Amniotic stem cell (primary cell): ENCODE data around the gene SNAPC4.

ENCODE experiments used
- DNase-seq: peaks from one replicate; lab custom pipeline; 2025; lab: John Stamatoyannopoulos, UW

The SNAPC4 gene

DNA sequence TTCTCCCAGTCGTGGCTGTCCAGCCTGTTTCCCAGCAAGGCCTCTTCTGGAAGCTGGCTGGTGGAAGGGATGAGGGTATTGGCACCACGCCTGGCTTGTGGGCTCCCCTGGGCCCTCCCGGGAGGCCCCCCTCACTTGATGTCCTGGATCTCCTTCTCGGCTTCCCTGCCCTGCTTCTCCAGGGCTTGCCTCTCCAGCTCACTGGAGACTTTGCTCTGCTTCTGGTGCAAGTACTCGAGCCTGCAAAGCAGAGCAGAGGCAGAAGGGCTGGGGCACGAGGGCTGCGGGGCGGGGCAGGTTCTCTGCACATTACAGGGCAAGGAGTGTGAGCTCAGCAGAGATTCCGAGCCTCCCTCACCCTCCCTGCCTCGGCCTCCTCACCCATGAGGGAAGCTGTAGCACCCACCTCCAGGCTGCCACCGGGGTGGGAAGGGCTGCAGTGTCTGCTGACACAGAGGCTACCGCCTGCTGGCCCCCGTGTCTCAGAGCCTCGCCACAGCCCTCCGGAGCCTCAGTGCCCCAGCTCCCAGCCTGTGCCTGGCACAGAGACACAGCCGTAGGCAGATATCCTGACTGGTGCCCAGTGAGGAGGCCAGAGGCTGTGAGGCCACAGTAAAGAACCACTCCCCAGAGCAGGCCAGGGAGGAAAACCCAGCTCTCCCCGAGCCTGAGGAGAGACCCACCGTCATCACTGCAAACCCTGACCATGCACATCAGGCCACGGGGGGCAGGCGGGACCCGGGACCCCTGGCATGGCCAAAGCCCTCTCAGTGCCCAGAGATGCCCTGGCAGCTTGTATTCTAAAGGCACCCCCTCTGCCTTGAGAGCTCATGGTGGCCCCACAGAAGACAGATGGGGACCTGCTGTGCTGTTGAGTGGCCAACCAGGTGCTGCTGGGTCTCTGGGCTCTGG lies 7.2 kb downstream of the SNAPC4 start:
- no peak for DNase-seq

DNA sequence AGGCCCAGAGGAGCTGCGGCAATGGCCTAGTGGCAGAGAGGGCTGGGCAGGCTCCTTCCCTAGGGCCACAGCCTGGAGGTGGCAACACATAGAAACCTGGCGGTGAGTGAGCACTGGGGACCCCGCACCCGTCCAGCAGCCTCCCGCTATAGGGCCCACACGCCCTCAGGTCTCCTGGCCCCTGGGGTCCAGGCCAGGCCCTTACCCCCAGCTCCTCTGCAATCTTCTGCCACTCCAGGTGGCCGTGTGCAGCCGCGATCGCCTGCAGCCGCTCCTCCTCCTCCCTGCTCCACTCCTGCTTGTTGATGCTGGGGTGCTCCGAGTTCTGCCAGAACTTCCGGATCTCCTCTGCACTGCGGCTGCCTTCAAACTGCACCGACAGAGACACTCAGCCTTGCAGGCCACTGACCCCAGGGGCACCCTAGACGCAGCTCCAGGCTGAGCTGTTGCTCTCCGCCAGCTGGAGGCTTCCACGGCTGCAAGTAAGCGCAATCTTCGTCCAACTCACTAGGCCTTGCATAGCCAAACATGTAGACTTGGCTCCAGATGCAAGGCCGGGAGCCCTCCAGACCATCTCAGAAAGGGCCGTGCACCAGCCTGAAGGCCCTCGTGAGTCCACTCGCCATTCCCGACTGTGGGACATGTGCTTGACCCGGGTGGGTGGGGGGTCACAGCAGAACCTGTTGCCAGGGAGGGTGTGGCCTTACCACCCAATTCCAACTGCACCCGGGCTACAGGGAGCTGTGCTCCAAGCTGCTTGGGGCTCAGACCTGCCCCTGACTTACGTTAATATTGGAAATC lies 8.0 kb downstream of the SNAPC4 start:
- no peak for DNase-seq

DNA sequence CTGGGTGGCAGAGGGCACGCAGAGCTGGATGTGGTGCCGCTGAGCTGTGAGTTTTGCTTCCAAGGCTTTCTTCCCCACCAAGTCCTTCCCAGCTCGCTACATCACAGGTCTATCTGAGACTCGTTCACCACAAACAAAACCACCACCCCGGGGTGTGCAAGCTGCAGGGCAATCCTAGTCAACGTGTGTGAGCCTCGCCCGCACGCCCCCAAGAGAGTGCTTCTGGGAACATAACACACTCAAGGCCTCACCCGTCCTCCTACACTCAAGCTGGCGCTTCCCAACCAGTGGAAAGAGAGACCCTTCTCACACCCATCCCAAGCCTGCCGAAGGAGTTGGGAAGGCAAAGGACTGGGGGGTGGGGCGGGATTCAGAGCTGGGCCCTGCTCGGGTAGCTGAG lies 10.6 kb downstream of the SNAPC4 start:
- DNase-seq, result no peak

DNA sequence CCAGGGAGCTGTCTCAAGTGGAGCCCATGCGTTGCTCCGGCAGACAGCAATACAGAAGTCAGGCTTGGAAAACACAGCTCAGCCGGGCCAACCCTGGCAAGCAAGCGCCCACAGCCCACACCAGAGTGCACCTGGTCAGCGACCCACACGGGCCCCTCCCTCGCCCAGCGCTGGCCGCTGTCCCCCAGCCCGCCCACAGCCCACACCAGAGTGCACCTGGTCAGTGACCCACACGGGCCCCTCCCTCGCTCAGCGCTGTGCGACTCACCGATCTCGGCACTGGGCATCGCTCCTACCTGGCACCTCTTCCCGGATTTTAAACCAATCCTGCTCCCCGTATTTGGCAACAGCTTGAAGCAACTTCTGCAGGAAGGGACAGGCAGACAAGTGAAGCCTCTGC lies 12.8 kb downstream of the SNAPC4 start:
- no peak for DNase-seq

DNA sequence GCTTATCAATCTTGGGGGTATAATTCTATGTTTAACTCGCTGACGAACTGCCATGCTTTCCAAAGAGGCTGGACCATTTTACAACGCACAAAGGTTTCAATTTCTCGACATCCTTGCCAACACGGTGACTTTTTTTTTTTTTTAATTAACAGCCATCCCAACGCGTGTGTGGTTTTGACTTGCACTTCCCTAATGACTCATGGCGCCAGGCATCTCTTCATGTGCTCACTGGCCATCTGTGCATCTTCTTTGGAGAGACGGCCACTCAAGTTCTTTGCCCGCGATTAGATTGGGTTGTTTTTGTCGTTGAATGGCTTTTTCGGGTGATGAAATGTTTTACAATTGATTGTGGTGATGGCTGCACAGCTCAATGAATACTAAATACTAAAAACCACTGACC lies 14.0 kb downstream of the SNAPC4 start:
- DNase-seq, result no peak

DNA sequence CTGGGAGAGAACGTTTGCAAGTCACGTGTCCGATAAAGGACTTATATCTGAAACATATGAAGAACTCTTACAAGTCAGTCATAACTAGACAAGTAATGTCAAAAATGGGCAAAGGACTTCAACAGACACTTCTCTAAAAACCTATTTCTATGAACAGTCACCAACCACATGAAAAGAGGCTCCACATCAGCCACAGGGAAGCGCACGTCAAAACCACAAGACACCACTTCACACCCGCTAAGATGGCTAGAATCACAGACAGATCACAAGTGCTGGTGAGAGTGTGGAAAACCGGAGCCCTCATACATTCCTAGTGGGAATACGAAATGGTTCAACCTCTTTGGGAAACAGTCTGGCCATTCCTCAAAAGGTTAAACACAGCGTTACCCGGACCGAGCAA lies 15.0 kb downstream of the SNAPC4 start:
- DNase-seq, result no peak

DNA sequence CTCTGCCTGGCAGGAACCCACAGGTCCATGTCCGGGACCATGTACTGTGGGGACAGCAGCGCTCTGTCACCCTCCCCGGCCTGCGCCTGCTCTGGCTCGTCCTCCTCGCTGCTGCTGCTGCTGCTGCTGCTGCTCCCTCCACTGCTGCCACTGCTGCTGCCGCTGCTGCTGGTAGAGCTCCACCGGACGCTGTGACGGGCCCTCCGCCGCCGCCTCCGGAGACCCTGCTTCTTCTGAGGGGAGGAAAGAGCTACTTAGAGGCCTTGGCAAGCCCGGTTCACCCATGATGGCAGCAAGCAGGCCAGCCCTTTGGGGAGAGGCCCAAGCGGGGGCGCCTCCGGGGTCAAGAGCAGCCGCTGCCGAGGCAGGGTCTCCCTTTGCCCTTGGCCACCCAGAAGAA lies 16.5 kb downstream of the SNAPC4 start:
- no peak for DNase-seq

DNA sequence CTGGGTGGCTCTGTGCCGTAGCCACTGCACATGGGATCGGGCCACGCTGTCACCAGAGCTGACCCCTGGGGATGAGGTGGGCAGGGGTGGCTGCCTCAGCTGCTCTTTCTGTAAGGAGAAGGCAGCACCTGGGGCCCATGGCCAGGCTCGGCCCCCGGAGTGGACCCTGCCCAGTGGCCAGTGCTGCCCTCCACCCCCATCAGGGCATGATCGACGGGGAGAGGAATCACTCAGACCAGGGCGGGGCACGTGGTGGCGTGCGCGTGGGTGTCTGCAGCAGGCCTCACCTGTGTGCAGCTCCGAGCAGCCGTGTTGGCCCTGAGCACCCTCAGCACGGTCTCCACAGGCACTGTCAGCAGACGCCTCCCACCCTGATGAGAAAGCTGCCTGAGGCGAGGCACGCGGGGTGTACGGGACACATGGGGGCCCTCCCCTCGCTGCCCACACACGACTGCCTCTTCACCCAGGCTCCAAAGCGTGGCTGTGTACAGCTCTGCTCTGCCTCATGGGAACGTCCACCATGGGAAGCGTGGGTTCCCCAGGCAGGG lies 17.9 kb downstream of the SNAPC4 start:
- no peak for DNase-seq

DNA sequence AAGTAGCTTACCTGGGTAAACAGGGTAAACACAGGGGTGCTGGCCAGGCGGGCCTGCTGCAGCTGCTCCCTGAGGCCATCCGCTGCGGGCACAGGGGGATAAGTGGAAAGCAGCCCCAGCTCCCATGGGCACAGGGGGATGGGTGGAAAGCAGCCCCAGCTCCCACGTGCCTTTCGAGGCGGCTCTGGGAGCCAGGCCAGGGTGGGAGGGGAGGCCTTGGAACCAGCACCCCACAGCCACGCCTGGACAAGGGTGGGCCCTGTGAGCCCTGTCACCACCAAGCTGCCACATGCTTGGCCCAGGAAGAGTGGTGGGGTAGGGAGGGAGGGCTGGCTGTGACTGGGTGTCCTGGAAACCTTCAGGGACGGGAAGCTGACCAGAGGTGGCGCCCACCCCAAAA lies 18.7 kb downstream of the SNAPC4 start:
- DNase-seq, result no peak

DNA sequence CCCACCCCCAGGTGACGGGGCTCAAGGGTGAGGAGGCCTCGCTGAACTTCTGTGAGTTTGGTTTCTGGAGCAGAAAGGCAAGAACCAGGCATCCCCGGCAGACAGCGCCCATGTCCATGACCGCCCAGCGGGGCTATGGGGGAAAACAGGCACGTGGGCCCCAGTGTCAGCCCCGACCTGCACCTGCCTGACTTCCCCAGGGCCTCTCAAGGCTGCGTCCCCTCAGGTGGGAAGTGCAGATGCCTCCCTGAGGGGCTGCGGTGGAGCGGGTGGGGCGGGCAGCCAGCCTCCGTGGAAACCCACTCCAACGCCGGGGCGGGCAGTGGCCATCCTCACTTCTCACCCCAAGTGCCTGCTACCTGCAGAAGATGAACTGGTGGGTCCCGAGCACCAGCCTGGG lies 19.6 kb downstream of the SNAPC4 start:
- no peak for DNase-seq

DNA sequence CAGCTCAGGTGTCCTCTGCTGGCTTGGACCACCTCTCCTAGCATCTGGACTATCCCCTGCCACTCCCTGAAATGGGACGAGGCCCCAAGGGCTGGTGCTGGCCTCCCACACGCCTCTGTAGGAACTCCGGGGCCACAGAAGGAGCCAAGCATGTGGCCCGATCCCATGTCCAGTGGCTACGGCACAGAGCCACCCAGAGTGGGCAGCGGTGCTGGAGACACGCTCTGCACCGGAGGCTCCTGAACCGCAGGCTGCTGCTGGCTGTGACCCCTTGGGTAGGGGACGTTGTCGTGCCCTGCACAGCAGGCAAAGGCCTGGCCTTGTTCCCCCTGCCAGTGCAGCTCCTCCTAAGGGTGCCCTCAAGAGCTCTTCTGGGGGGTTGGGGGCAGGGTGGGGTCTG lies 20.1 kb downstream of the SNAPC4 start:
- DNase-seq, result no peak

DNA sequence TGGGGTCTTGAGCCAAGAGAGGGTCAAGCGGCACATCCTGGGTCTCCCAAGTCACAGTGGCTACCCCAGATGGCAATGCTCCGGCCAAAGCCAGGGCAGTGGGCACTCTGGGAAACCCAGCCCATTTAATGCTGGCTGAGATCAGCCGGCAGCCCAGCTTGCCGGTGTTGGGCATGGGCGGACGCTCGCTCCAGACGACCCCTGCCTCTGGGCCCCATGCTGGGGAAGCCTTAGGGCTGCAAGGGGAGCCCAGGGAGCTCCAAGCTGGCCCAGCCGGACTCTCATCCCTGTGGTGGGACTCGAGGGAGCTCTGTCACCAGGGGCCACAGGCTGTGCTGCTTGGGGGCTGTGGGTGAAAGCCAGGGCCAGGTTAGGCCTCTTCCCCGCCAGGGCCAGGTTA lies 20.6 kb downstream of the SNAPC4 start:
- DNase-seq, result no peak

DNA sequence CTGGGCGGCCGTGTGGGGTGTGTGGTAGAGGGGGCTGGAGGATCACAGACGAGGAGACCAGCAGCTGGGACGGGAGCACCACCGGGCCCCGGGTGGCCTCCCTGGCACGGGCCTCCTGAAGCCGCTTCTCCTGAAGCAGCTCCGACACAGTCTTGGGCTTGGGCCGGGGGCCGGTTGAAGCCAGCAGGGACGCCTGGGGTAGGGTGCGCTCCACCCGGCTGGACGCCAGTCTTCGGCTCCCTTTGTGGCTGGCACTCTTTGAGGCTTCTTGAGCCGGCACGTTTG lies 21.0 kb downstream of the SNAPC4 start:
- no peak for DNase-seq

DNA sequence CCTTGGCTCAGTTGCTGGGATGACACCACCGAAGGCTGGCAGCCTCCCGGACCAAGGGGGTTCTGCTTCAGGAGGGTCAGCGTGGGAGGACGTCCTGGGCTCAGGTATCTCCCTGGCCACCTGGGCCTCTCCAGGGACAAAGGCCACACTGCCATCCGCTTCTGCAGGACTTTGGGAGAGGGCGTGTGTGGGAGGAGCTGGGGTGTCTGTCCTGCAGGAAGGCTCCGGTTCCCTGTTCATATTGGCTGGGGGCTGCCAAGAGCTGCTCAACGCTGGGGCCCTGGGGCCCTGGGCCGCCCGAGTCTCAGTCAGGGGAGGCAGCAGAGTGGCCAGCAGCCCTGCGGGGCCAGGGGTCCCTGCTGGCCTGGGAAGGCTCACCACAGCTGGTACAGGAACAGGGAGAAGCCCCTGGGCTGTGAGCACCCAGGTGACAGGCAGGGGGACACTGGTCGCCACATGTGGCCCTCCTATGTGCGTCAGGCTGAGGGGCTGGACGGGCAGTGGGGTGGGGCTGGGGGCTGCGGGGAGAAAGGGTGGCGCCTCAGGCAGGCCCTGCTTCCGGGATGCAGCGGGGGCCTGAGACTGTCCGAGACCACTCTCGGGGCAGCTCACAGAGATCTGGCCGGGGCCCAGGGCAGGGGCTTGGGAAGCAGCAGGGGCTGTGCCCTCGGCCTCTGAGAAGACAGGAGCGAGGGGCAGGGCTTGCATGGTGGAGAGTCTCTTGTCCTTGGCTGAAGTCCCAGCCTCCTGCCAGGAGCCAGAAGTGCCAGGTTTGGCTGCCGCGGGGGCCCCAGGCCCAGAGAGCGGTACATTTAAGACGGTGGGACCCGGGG lies 21.6 kb downstream of the SNAPC4 start:
- DNase-seq, result no peak

DNA sequence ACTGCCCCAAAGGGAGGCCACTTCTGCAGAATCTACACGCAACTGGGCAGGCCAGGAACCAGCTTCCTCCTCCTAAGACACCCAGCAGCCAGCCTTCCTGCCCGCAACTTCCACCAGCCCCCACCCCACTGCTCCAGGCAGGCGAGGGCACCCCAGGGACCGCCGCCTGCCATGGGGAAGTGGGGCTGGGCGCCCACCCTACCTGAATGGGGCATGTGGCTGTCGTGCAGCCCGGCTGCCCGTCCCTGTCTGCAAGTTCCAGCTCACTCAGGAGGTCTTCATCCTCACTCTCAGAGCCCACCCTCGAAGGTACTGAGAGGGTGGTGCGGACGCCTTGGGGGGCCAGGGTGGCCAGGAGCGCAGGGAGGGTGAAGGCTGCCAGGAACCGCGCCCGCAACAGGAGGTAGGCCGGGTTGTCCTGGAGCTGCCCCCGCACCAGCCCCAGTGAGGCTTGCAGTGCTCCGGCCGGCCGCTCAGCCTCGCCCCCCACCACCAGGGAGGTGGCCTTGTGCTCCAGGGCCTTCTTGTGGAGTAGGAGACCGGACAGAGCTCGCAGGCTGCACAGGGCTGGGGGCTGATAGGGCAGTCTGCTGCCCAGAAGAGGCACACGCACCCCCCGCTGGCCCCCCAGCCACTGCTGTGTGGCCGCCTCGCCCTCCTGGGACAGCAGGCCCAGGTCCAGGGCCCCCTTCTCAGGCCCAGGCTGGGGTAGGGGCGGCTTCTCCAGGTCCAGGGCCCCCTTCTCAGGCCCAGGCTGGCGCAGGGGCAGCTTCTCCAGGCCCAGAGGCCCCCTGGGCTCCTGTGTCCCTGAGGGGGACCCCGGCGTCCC lies 22.4 kb downstream of the SNAPC4 start:
- DNase-seq, result no peak

DNA sequence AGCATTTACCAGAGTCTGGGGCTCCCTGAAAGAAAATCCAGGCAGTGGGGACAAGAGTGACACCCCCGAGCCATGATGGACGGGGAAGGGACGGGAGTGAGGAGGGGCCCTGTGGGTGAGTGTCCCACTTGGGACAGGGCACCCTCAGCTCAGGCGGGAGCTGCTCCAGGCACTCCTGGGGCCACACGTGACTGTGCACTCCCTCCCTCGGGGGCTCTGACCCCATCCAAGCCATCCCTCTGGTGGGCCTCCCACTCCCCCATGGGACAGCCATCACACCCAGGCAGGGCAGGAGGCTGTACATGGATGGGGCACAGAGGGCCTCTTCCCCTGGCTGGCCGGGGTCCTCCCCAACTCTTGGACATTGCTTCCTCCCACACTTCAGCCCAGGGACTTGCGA lies 23.5 kb downstream of the SNAPC4 start:
- DNase-seq, result no peak

DNA sequence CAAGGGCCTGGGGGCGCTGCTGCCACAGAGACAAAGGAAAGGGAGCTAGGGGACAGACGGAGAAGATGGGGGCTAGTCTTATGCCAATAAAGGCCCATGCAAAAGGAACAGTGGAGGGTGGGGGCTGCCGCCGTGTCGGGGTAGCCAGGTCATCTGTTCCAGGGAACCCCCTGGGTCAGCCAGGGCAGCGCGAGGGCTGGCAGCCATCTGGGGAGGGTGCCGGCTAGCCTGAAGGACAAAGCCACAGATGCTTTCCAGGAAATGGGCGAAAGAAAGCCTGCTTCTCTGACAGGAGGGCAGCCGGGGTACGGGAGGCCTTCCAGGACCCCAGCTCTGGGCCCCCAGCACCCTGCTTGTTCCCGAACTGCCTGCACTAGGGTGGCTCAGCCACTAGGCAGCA lies 24.9 kb downstream of the SNAPC4 start:
- DNase-seq, result no peak

DNA sequence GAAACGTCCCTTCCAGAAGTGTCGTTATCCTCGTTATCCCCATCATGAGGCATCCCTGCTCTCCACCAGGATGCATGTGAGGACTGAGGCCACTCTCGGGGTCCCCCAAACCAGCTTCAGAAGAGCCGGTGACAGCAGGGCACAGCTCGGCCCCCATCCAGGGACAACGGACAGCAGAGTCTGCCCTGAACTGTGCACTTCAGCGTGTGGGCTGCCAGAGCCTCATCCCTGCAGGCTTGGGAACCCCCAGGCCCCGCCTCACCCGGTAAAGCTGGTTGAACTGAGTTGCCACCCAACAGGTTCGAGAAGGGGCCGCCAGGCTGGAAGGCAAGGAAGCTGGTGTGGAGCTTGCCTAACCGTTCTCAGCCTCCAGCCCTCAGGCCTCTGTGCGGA lies 25.8 kb downstream of the SNAPC4 start:
- no peak for DNase-seq

DNA sequence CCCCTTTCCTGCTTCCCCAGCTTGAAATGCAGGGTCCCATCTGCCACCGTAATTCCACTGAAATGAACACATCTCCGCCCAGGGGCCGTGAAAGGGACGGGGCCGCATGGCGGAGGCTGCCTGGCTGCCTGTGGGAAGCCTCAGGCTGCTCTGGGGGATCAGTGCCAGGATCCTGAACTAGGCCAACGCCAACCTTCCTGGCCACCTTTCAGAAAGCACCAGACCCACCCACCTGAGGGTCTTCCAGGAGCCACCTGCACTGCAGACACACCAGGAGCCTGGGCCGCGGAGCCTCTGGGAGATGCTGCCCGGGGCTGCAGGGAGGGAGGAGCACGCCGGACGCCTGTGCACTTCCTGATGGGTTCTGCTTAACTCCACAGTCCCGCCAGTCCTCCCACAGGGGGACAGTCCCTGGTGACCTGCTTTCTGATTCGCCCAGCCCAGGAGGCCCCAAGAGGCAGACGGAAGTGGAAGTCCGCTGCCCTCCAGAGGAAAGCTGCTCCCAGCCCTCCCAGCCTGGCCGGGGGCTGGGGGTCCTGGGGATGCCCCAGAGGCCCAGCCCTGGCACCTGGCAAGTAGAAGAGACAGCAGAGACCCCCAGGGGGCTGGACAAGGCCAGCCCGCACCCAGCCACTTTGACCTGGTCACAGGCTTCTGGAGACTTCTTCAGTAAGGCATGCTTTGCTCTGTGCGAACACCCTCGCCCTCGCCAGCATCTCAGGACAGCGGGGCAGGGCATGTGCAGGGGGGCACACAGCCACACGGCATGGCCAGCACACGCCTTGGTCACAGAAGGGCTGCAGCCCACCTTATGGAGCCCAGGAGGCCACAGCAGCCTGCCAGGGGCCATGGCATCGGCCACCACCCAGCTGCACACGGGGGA lies 26.4 kb downstream of the SNAPC4 start, which contains the start of gene CARD9:
TSS of gene CARD9 (minus strand) at position 370 of the 883 bp plus-strand sequence. CDS start 1,591 bp downstream, outside the sequence.
- DNase-seq, result no peak

DNA sequence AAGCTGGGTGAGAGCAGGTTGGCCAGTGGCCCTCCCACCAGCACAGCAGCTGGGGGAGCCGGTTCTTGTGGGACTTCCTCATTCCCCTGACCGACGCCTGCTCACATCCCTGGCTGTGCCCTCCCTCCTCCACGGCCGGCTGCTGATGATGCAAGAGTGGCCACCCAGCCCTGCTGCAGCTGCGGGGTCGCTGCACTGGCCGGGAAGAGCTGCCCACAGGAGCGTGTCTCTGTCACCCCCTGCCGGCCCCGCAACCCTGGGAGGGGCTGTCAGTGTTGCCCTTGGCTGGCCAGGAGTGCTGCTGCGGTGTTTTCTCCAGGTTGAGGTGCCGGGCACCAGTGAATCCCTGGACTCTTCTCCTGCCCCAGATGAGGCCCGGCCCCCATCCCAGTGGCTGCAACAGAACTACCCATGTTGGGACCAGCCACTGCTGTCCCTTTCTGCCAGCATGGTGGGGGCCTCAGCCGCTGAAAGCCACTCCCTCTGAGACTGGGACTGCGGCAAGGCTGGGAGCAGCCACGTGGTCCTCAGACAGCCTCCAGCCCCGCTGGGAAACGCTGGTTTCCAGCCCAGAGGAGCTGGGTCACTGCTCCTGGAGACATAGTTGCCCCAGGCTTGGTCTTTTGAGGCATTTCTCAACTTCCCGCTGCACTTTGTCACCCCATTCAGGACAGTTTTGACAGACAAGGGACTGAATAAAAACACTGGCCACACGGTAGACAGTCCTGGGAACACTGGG lies 27.2 kb downstream of the SNAPC4 start:
- DNase-seq, result no peak
